GM11168 (cell line): Measurements from ENCODE around the gene GSTM5.
"Not testable (repeated sequence)": the region's sequence is repeated elsewhere in the genome, so short reads cannot be mapped to it uniquely, and the experiment has no call there.

Experiments used
- in situ Hi-C: fragments of 300-500 bp; cut with MboI; formaldehyde crosslinking; loops from one replicate; pipeline ENCODE4 v1.12.0; 2022; ENCODE audit warnings: low sequenced_read_pairs; ENCODE audit not compliant: unreplicated experiment

The GSTM5 gene

DNA sequence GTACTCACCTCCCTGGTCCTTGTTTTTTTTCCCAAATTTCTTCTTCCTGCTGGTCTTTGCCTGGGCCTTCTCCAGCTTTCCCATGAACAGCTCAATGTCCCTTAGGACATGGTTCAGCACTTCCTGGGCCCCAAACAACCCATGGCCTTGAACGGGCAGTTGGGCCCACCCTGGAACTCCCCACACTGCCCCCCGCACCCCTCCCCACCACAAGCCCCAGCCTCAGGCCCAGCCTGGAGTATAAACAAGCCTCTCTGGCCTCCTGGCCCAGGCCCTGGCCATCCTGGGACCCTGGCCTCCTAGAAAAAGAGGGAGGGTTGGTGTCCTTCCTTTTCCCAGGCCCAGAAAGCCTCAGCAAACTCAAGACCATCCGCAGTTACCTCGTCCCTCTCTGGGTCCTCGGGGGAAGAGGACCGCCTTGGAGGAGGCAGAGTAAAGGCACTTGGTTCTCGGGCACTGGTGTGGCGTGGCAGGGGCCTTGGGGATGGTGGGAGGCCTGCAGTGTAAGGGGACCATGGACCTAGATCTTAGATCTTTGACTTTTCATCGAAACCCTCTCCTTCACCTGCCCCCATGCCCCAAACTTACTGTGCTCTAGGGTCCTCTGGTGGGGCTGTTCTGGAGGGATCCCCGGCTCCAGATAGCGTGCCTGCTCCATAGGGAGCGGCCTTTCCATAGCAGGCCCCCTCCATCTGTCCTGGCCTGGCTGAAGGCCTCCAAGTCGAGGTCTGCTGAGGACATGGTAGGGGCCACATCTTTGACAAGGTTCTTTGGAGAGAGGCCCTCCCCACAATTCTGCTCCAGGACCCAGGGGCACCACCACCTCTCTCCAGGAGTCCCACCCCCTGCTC lies 46.1 kb downstream of the GSTM5 start:
- in situ Hi-C loops: no loop called here

DNA sequence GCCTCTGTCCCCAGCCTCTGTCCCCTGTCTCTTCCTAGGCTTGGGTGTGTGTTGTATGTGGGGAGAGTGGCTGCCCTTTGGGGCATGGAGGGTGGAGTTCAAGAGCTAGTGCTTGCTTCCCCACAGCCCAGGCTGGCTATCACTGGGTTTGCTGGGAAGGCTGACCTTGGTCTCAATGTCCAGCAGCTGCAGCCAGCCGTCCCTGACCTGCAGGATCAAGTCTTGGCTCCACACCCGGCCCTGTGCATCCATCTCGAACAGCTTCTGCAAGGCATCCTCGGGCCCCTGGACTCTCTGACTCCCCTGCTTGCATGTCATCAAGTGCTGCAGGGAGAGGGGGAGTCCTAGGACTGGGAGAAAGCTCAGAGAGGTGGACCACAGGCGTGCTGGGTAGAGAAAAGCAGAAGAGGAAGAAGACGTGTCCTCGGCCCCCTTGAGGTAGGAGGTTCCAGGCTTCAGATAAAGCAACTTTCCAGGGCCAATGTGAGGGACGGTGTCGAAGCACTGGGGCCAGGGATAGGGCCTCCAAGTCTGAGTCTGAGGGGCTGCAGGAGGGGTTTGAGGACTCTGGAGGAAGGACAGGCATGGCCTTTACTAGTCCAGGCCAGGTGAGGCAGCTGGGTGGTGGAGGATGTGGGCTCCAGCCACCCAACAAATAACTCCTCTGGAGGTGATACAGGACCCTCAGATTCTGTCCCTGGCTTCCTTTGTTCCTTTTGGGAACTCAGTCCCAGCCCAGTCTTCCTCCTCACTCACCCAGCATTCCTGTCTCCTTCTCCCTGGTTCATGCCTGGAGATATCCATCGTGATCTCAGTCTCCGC lies 47.7 kb downstream of the GSTM5 start:
- in situ Hi-C loops: no loop called here

GRCh38 chr1:109760581-109761226 lies 48.7 kb downstream of the GSTM5 start:
- in situ Hi-C loops: no loop called here

DNA sequence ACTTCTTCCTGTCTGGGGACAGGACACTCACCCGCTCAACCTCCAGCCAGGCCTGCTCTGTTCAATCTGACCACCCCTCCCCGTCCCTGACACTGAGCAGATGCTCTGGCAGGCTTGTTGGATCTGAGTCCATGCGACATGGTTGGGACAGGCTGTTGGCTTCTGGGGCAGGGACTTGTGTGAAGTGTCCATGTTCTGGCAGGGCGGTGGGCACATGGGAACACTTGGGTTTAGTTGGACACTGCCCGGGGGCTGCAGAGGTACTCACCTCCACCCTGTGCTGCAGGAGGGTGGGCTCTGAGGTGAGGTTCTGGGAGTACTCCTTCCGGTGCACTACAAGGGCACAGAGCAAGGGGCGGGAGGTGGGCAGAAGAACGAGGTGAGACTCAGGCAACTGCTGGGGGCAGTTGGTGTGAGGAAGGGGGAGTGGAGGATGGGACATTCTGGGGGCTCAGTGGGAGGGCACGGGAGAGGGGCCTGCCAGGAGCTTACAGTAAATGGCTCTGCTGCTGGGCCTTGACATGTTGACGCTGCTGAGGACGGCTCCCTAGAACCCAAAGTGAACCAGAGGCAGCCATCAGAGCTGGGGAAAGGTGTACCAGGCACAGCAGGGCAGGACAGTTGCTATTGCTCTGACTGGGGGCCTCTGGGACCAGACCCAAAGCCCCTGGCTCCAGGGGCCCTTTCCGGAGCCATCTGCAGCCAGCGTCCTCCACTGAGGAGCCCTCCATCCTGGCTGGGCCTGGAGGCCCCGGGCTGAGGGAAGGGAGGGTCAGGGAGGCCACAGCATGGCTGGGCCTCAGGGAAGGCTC lies 49.4 kb downstream of the GSTM5 start:
- in situ Hi-C loops: no loop called here

- in situ Hi-C loops: no loop called here
Measured at GRCh38 chr1:109762039-109762585, 50.1 kb downstream of the GSTM5 start.

DNA sequence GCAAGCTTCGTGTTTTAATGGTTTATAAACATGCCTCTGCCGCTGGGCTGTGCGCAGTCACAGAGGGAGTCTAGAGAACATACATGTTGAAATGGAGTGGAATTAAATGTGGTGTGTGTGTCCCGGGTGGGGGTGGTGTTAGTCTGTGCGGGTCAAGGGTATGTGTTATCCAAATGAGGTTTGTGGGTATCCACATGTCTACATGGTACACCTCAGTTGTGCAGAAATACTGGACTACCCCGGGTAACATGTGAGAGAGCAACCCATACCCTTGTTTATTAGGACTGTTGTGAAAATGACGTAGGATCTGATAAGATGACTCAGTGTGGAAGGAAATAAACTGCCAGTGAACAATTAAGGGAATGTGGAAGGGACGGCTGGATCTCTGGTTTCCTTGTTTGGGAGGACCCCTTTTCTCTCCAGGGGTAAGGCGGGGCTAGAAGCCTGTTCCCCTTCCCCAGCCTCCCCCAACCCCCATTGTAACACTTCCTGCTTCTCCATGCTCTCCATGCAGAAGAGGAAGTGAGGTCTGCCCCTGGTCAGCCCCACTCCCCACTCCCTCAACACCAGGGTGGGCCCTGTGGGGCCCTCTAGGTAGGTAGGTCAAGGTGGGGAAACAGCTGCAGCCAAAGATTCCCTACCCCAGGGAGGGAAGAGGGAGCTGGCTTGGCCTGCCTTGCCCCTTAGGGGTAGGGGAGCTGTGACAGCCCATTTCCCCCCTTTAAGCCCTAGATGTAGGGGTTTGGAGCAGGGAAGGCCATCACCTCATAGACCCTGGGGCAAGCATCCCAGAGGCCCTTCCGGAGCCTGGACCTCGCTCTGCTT lies 51.0 kb downstream of the GSTM5 start:
- in situ Hi-C loops: no loop called here

GRCh38 chr1:109763646-109764415 lies 51.8 kb downstream of the GSTM5 start, which contains the start of gene EPS8L3:
EPS8L3 (minus strand) TSS chr1:109763923; CDS start chr1:109761749, 2,174 bp downstream.
- in situ Hi-C loops: no loop called here

- in situ Hi-C loops: no loop called here
Measured at GRCh38 chr1:109764561-109765482, 52.8 kb downstream of the GSTM5 start.

DNA sequence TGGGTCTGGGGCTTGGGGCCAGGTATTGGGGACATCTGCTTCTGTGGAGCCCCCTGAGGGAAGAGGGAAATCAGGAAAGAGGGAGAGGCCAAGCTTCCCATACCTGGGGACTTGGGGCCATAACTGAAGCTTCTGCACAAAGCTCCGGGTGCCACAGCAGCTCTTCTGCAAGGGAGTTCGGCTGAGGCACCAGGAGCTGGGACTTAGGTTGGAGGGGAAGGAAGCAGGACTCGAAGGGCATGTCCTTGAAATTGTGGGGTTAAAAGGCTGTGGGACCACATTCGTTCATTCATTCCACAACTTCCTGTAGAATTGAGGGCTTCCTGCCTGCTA lies 53.4 kb downstream of the GSTM5 start:
- in situ Hi-C loops: no loop called here

- in situ Hi-C loops: no loop called here
Measured at GRCh38 chr1:109765896-109766615, 54.0 kb downstream of the GSTM5 start.

DNA sequence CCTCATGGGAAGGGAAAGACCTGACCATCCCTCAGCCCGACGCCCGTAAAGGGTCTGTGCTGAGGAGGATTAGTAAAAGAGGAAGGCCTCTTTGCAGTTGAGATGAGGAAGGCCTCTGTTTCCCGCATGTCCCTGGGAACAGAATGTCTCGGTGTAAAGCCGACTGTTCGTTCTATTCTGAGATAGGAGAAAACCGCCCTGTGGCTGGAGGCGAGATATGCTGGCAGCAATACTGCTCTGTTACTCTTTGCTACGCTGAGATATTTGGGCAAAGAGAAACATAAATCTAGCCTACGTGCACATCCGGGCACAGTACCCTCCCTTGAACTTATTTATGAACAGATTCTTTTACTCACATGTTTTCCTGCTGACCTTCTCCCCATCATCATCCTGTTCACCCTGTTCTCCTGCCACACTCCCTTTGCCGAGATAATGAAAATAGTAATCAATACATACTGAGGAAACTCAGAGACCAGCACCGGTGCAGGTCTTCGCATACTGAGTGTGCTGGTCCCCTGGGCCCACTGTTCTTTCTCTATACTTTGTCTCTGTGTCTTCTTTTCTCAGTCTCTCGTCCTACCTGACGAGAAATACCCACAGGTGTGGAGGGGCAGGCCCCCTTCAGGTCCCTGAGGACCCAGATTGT lies 55.1 kb downstream of the GSTM5 start:
- in situ Hi-C loops: not testable (repeated sequence)
